ENCODE data around the gene HDAC9. TPM values are rescaled to one million over a fixed set of nuclear protein-coding genes. Genes with fewer than 3 reads are reported as not detected.

HDAC9 gene
- total and polyA plus RNA-seq, 7 donors, result 0.38 to 34.2 (median 16.8) TPM

GRCh38 chr7:18844735-18845134 is 349.2 kb downstream of the HDAC9 start:
- no peaks in the 10 kb centered on the region for H3K36me3 ChIP-seq (ENCODE audit: insufficient read depth in 1 of 2, low read depth in 1 of 2)
- no peaks in the 10 kb centered on the region for H3K27me3 ChIP-seq (ENCODE audit: insufficient read depth in 3 of 3, low read length in 2 of 3)
- no peak for ATAC-seq
- no peak overlapping the region for H3K4me3 ChIP-seq
- no peak for TF ChIP-seq CTCF (IDR thresholded peaks at IDR 0.05)
- DNase-seq, result no peak
- intact Hi-C loops (cut with DNase I), result no loop called here
- no peaks in the 10 kb centered on the region for H3K9me3 ChIP-seq
- no peaks in the 10 kb centered on the region for H3K4me1 ChIP-seq
- 78 to 85% (median 82%) methylated on average over 5 of the region's 5 CpGs for WGBS, 3 donors
- no peak overlapping the region for H3K27ac ChIP-seq

GRCh38 chr7:18845700-18846099 is 350.2 kb downstream of the HDAC9 start:
- intact Hi-C loops (cut with DNase I), result no loop called here
- no peak overlapping the region for H3K27ac ChIP-seq
- 87 to 92% (median 90%) methylated on average over 6 of the region's 6 CpGs for WGBS, 3 donors
- no peaks in the 10 kb centered on the region for H3K27me3 ChIP-seq (ENCODE audit: insufficient read depth in 3 of 3, low read length in 2 of 3)
- no peaks in the 10 kb centered on the region for H3K9me3 ChIP-seq
- DNase-seq (no peak), ATAC-seq (no peak)
- no peaks in the 10 kb centered on the region for H3K4me1 ChIP-seq
- no peak for TF ChIP-seq CTCF (IDR thresholded peaks at IDR 0.05)
- no peaks in the 10 kb centered on the region for H3K36me3 ChIP-seq (ENCODE audit: insufficient read depth in 1 of 2, low read depth in 1 of 2)
- no peak overlapping the region for H3K4me3 ChIP-seq

GRCh38 chr7:18846765-18847215 is 351.2 kb downstream of the HDAC9 start:
- TF ChIP-seq CTCF (IDR thresholded peaks at IDR 0.05), result no peak
- WGBS, 3 donors, result 72 to 83% (median 75%) methylated on average over 4 of the region's 4 CpGs
- H3K36me3 ChIP-seq (ENCODE audit: insufficient read depth in 1 of 2, low read depth in 1 of 2), result no peaks in the 10 kb centered on the region
- ATAC-seq (no peak), DNase-seq (no peak)
- no peak overlapping the region for H3K27ac ChIP-seq
- intact Hi-C loops (cut with DNase I), result no loop called here
- H3K4me3 ChIP-seq, result no peak overlapping the region
- H3K4me1 ChIP-seq, result no peaks in the 10 kb centered on the region
- no peaks in the 10 kb centered on the region for H3K9me3 ChIP-seq
- H3K27me3 ChIP-seq (ENCODE audit: insufficient read depth in 3 of 3, low read length in 2 of 3), result no peaks in the 10 kb centered on the region

GRCh38 chr7:18849130-18849529 is 353.6 kb downstream of the HDAC9 start:
- DNase-seq (no peak), ATAC-seq (no peak)
- no peak overlapping the region for H3K4me3 ChIP-seq
- H3K27ac ChIP-seq, result no peak overlapping the region
- intact Hi-C loops (cut with DNase I), result no loop called here
- H3K9me3 ChIP-seq, result no peaks in the 10 kb centered on the region
- no peaks in the 10 kb centered on the region for H3K4me1 ChIP-seq
- WGBS, 3 donors, result 74 to 80% (median 80%) methylated on average over 1 of the region's 1 CpG
- H3K27me3 ChIP-seq (ENCODE audit: insufficient read depth in 3 of 3, low read length in 2 of 3), result no peaks in the 10 kb centered on the region
- TF ChIP-seq CTCF (IDR thresholded peaks at IDR 0.05), result no peak
- H3K36me3 ChIP-seq (ENCODE audit: insufficient read depth in 1 of 2, low read depth in 1 of 2), result no peaks in the 10 kb centered on the region

- H3K4me3 ChIP-seq, result no peak overlapping the region
- H3K27ac ChIP-seq, result no peak overlapping the region
- 54 to 60% (median 57%) methylated on average over 4 of the region's 4 CpGs for WGBS, 3 donors
- no peak for TF ChIP-seq CTCF (IDR thresholded peaks at IDR 0.05)
- ATAC-seq (no peak), DNase-seq (no peak)
- no peaks in the 10 kb centered on the region for H3K27me3 ChIP-seq (ENCODE audit: insufficient read depth in 3 of 3, low read length in 2 of 3)
- H3K4me1 ChIP-seq, result no peaks in the 10 kb centered on the region
- intact Hi-C loops (cut with DNase I), result no loop called here
- no peaks in the 10 kb centered on the region for H3K36me3 ChIP-seq (ENCODE audit: insufficient read depth in 1 of 2, low read depth in 1 of 2)
- no peaks in the 10 kb centered on the region for H3K9me3 ChIP-seq
These were observed 360.2 kb downstream of the HDAC9 start for GRCh38 chr7:18855796-18856195.
